ENCODE data around the gene GLIS1. TPM values are rescaled to one million over a fixed set of nuclear protein-coding genes. Genes with fewer than 3 reads are reported as not detected.

The GLIS1 gene
- total RNA-seq, 2 donors from 2014 or later = 0.25 to 0.34 TPM

DNA sequence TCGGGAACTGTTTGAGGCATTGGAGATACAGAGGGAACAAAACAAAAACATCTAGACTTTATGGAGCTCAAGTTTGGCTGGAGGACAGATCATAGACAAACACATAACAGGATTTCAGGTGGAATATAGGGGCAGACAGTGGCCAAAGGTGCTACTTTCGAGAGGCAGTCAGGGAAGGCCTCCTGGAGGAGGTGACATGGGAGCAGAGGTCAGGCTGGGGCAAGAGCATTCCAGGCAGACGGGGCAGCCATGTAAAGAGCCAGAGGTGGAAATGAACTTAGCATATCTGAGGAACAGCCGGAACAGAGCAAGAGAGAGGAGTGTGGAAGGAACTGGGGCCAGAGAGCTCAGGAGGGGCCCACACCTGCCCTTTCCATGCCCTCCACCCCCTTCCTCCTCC, 157.5 kb downstream of the GLIS1 start:
- ATAC-seq (no peak), DNase-seq (no peak)
- intact Hi-C loops (cut with DNase I, micrococcal nuclease) = no loop called here

- DNase-seq (no peak), ATAC-seq (no peak)
- intact Hi-C loops (cut with DNase I, micrococcal nuclease) = no loop called here
These were observed 158.1 kb downstream of the GLIS1 start for GRCh38 chr1:53580739-53581475.

DNA sequence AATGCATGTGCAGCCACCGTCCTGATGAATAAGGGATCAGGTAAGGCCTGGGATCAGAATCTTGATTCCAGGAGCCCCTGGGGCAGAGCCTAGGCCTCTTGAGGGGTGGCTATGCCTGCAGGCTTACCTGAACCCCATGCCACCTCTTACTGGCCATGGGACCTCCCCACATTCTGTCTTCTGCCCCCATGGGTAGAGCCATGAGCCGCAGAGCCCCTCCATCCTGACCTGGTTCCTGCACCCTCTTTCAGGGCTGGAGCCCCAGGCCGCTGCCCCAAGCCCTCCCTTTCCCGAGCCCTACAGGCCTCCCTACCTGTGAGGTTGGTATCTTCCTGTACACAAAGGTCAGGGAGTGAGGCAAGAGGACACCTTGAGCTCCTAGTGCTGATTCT, 159.0 kb downstream of the GLIS1 start:
- no peak for DNase-seq
- intact Hi-C loops (cut with DNase I, micrococcal nuclease) = no loop called here

GRCh38 chr1:53579221-53580008, 159.5 kb downstream of the GLIS1 start:
- ATAC-seq = no peak
- no peak for DNase-seq
- intact Hi-C loops (cut with DNase I, micrococcal nuclease) = loop anchor here in 1 of 2 donors (5.0 kb wide), 1 partner anchor 197 kb away; no protein-coding TSS in a partner anchor

More for the DNA sequence above, 159.0 kb downstream of the GLIS1 start:
- no peak for ATAC-seq

- intact Hi-C loops (cut with DNase I, micrococcal nuclease) = loop anchor here in 1 of 2 donors (5.0 kb wide), 1 partner anchor 196 kb away; no protein-coding TSS in a partner anchor
- ATAC-seq (no peak), DNase-seq (no peak)
These were observed 160.6 kb downstream of the GLIS1 start for GRCh38 chr1:53578358-53578757.

DNA sequence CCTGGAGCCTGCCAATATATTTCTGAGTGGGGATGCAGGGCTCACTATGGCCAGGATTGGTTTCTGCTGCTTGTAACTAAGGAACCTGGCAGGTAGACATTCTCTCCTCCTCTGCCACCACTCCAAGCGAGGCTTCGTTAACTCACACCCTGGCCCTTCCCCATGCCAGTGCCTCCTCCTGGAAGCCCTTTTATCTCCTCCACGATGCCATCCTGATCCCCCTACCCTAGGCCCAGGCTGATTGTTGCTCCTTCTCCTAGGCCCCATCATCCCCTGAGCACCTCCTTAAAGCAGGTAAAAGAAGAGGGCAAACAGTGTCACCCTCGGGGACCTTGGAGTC, 161.2 kb downstream of the GLIS1 start:
- DNase-seq (no peak), ATAC-seq (no peak)
- intact Hi-C loops (cut with DNase I, micrococcal nuclease) = loop anchor here in 1 of 2 donors (5.0 kb wide), 1 partner anchor 195 kb away; no protein-coding TSS in a partner anchor

DNA sequence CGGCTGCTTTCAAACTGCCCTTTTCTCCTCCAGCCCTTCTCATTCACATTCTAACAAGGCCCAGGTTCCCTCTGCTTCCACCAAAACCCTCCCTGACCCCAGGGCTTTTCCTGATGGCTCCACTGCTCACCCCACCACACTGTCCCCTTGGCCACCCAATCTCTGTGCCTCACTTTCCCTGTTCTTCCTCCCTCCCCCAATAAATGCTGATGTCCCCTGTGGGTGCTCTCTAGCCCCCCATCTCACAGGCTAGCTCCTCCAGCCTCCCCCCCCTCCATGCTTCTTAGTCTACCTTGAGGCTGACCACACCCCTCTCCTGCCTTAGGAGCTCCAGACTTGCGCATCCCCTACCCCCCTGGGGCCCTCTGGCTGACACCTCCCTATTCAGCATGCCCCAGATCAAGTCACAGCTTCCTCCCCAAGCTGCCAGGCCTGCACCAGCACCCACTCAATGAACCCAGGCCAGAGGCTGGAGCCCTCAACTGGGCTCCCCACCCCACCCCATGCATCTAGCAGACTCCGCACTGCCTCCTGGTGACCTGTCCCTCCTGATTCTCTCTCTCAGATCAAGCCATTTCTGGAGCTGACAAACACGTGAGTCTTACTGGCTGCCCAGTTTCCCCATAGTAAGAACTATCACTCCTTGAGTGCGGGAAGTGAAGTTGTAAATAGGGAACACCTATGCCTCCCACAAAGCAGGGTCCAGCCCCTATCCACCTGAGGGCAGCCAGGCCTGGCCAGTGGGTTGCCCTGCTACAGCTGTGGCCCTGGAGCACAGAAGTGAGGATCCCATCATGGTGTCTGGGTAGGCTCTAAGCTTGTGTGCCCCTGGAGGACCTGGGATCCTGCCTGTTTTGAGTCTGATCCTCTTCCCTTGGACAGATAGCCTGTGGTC, 161.9 kb downstream of the GLIS1 start:
- DNase-seq = no peak
- intact Hi-C loops (cut with DNase I, micrococcal nuclease) = loop anchor here in 1 of 2 donors (5.0 kb wide), 1 partner anchor 195 kb away; no protein-coding TSS in a partner anchor
- no peak for ATAC-seq

GRCh38 chr1:53576381-53576801, 162.6 kb downstream of the GLIS1 start:
- DNase-seq = peak in 1 of 2 donors; percentile 14
- intact Hi-C loops (cut with DNase I, micrococcal nuclease) = loop anchor here in 1 of 2 donors (5.0 kb wide), 1 partner anchor 194 kb away; no protein-coding TSS in a partner anchor
- no peak for ATAC-seq

DNA sequence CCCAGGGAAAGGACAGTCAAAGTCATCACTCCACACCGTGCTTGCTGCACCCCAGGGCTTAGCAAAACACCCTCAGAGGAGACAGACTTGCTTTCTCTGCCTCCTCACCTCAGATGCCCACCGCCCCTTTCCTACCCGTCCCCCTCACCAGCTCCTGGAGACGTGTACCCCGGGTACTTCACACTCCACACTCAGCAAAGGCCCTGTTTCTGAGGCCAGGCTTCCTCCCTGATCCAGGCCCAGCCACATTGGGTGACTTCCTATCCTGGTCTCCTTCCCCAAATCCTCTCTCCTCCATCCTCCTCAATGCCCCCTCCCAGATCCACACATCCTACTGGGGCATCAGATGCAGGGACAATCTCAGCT, 163.0 kb downstream of the GLIS1 start:
- DNase-seq (peak in 1 of 2 donors; percentile 10), ATAC-seq (no peak)
- intact Hi-C loops (cut with DNase I, micrococcal nuclease) = loop anchor here in 1 of 2 donors (5.0 kb wide), 1 partner anchor 194 kb away; no protein-coding TSS in a partner anchor

DNA sequence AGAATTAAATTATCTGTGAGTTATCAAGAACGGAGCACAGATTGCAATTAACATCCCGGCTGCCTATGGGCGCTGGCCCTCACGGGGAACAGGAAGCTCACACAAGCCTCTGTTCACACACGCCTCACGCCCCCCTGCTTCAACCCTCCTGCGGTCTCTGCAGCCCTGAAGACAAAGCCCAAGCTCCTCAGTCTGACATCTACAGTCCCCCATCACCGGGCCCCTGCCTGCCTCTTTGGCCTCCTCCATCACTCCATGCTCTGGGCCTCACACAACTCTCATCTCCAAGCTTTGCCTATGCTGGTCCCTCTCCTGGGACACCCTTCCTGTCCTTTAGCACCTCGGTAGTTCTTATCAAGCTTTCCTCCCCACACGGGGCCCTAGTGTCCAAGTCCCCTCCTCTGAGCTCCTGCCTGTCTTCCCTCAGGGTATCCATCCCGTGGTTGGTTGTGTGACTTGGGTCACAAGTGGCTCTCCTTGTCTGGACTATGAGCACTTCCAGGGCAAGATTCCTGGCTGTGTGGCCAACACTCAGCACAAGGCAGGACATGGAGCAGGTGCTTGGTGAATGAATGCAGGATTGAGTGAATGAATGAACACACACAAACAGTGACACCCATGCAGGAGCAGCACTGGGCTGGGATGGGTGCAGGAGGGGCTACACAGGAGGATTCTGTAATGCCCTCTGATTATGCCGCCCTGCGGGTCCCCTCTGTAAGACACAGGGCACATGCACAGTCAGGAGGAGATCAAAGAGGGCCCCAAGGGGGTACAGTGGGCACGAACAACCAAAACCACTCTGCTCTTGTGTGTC, 163.6 kb downstream of the GLIS1 start:
- DNase-seq (no peak), ATAC-seq (no peak)
- intact Hi-C loops (cut with DNase I, micrococcal nuclease) = loop anchor here in 1 of 2 donors (5.0 kb wide), 1 partner anchor 193 kb away; no protein-coding TSS in a partner anchor

GRCh38 chr1:53574621-53575020, 164.3 kb downstream of the GLIS1 start:
- intact Hi-C loops (cut with DNase I, micrococcal nuclease) = loop anchor here in 1 of 2 donors (5.0 kb wide), 1 partner anchor 192 kb away; no protein-coding TSS in a partner anchor
- DNase-seq (no peak), ATAC-seq (no peak)

DNA sequence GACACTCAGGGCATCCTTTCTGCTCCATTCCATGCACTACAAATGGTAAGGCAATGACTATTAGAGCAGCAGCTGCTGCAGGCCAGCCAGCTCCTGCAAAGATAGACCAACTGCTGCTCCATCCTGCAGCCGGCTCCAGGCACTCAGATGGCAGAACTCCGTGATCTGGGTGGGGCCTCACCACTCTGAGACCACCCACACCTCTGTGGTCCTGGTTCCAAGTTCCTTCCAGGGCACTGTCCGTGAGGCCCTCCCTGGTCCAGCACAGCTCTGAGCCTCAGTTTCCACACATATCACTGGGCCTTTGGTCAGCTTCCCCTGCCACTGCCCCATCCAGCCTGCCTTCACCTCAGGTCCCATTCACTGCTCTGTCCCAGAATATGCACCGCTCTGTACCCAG, 165.0 kb downstream of the GLIS1 start:
- ATAC-seq = no peak
- intact Hi-C loops (cut with DNase I, micrococcal nuclease) = no loop called here
- no peak for DNase-seq

GRCh38 chr1:53573522-53573921, 165.4 kb downstream of the GLIS1 start:
- DNase-seq (no peak), ATAC-seq (no peak)
- intact Hi-C loops (cut with DNase I, micrococcal nuclease) = no loop called here

- DNase-seq (no peak), ATAC-seq (no peak)
- intact Hi-C loops (cut with DNase I, micrococcal nuclease) = no loop called here
These were observed 166.2 kb downstream of the GLIS1 start for GRCh38 chr1:53572815-53573173.

DNA sequence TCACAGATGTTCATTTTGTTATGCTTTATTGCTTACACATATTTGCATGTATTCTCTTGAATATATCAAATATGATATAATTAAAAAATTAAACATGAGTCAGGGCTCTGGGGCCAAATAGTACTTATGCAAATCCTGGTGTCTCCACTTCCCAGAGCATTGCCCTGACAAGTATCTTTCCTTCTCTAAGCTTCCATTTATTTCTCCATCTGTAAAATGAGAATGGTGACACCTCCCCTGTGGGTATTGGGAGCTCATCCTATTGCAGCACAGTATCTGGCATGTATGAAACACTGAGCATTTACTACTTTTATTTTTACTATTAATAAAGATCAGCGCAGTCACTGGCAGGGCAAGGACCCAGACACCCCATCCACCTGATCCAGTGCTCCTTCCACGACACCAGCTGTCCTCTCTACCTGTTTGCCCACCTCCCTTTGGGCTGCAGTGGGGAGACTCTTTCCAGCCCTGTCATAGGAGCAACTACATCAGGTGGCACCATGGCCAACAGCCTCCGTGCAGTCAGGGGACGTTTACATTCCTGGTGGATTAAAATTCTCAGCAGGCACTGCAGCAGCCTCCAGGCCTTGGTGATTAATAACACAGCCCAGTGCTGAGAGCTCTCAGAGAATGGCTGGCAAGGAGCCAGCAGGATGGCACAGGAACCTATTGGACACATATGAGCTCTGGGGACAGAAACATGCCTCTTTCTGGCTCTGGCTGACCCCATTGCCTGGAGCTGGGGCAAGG, 166.7 kb downstream of the GLIS1 start:
- no peak for ATAC-seq
- intact Hi-C loops (cut with DNase I, micrococcal nuclease) = no loop called here
- peak in 1 of 2 donors; percentile 18 for DNase-seq

GRCh38 chr1:53568540-53568939, 170.4 kb downstream of the GLIS1 start:
- intact Hi-C loops (cut with DNase I, micrococcal nuclease) = no loop called here
- no peak for DNase-seq
- ATAC-seq = no peak

- intact Hi-C loops (cut with DNase I, micrococcal nuclease) = no loop called here
- ATAC-seq (no peak), DNase-seq (no peak)
These were observed 171.1 kb downstream of the GLIS1 start for GRCh38 chr1:53567851-53568250.
